Ascending aorta (tissue), 2 donors: ENCODE results near the gene BSG. TPM values are rescaled to one million over a fixed set of nuclear protein-coding genes. Genes with fewer than 3 reads are reported as not detected.

Experiments
- DNase-seq, 2 donors: peaks; one replicate each; pipeline ENCODE4 v3.0.0-alpha.2; 2019; ENCODE audit warnings: low spot score in 2 of 2
- H3K27ac ChIP-seq, 2 donors: fragments of 200-600 bp; sonication (generic); one replicate each; pipeline ENCODE4 v1.5.1; 2016 to 2017; ENCODE audit warnings: mild to moderate bottlenecking in 1 of 2
- H3K27me3 ChIP-seq: fragments of 200-600 bp; sonication (generic); one replicate; pipeline ENCODE4 v1.5.1; 2017
- H3K36me3 ChIP-seq, 2 donors: fragments of 200-600 bp; sonication (generic); one replicate each; pipeline ENCODE4 v1.5.1; 2016
- H3K4me1 ChIP-seq, 2 donors: fragments of 200-600 bp; sonication (generic); one replicate each; pipeline ENCODE4 v1.5.1; 2016 to 2017; ENCODE audit warnings: mild to moderate bottlenecking in 1 of 2
- H3K4me3 ChIP-seq, 2 donors: fragments of 200-600 bp; sonication (generic); one replicate each; pipeline ENCODE4 v1.5.1; 2016 to 2017; ENCODE audit warnings: mild to moderate bottlenecking in 1 of 2
- H3K9me3 ChIP-seq, 2 donors: fragments of 200-600 bp; sonication (generic); one replicate each; pipeline ENCODE4 v1.5.1; 2016
- intact Hi-C: fragments of 100-400 bp; cut with DNase I; formaldehyde crosslinking; loops from one replicate; pipeline ENCODE4 v1.15.1; 2023
- total RNA-seq: library from RNA; depleted of rRNA; stranded (reverse); fragments of >200 nt; gene quantifications from one replicate; pipeline ENCODE4 v1.1.0, GENCODE V29; 2016
- TF ChIP-seq, protein P1 (sequence below), 3 experiments: fragments of 200-600 bp in 2 of 3; fragments of 450-650 bp in 1 of 3; sonication (generic) in 2 of 3; IDR thresholded peaks; one replicate each; pipeline ENCODE4 v1.5.1; 2016 to 2019; ENCODE audit warnings: antibody characterized with exemption in 3 of 3, mild to moderate bottlenecking in 1 of 3, moderate library complexity in 1 of 3

BSG gene
- total RNA-seq, 1 donor from 2014 or later, result 647 TPM

DNA sequence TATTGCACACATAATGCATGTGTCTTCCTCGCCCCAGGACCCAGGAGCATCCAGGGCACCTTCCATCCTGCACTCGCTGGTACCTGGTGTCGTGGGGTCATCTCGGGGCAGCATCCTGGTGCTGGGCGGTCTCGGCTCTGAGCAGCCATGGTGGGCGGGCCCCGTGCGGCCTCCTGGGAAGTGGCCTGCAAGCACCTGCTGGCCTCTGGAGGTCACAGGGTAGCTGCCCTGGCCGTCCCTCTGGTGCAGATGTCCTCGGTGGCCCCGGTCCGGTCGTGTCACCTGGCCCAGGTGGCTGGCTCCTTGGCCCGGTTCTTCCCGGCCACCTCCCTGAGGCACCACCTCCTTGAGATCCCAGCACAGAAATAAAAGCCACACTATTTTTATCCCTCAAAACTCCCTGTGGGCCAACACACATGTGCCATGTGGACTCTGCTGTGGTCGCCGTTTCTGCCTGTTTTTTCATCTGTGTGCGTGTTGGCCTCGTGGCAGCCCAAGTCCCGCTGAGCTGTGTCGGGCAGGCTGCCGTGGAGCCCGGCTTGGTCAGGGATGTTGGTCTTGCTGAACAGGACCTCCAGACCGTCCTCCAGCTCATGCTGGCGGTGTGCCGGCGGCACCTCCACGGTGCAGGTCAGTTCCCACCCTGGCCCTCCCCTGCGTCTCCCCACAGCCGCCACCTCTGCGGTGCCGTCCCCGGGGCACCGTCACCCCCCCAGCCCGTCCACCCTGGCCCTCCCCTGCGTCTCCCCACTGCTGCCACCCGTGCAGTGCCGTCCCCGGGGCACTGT lies 33.6 kb upstream of the BSG start:
- no peak overlapping the region for H3K27ac ChIP-seq
- H3K9me3 ChIP-seq, result no peaks in the 10 kb centered on the region
- DNase-seq, result no peak
- no peak overlapping the region for H3K4me3 ChIP-seq
- H3K27me3 ChIP-seq, result no peaks in the 10 kb centered on the region
- H3K36me3 ChIP-seq, result peaks cover 63 to 68% of the 10 kb centered on the region in 2 donors
- H3K4me1 ChIP-seq, result peaks cover 9 to 14% of the 10 kb centered on the region in 2 donors
- TF ChIP-seq, protein P1, sequence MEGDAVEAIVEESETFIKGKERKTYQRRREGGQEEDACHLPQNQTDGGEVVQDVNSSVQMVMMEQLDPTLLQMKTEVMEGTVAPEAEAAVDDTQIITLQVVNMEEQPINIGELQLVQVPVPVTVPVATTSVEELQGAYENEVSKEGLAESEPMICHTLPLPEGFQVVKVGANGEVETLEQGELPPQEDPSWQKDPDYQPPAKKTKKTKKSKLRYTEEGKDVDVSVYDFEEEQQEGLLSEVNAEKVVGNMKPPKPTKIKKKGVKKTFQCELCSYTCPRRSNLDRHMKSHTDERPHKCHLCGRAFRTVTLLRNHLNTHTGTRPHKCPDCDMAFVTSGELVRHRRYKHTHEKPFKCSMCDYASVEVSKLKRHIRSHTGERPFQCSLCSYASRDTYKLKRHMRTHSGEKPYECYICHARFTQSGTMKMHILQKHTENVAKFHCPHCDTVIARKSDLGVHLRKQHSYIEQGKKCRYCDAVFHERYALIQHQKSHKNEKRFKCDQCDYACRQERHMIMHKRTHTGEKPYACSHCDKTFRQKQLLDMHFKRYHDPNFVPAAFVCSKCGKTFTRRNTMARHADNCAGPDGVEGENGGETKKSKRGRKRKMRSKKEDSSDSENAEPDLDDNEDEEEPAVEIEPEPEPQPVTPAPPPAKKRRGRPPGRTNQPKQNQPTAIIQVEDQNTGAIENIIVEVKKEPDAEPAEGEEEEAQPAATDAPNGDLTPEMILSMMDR (IDR thresholded peaks at IDR 0.05), result no peak
- intact Hi-C loops, result no loop called here

DNA sequence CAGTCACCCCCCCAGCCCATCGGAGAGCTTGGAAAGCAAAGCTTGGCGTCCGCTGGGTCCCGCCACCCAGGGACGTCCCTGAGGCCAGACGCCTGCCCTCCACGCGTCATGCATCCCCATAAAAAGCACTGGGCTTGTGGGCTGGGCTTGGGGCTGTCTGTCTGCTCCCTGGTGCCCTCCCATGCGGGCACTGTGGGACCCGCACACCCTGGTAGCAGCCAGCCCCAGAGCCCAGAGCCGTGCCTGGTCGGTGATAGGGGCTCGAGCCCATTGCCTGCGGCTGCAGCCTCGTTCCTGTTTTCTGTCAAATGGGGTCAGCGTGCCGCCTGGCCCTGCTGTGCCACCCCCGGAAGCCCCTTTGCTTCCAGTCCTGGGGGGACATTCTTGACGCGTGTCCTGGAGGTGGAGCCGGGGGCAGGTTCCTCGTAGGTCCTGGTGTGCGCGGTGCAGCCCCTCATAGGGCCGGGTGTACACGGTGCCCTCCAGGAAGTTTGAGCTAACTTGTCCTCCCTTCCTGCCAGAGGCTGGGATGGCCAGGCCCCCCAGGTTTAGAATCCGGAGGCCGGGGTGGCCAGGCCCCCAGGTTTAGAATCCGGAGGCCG lies 32.9 kb upstream of the BSG start:
- peaks cover 7 to 10% of the 10 kb centered on the region in 2 donors for H3K4me1 ChIP-seq
- no peaks in the 10 kb centered on the region for H3K27me3 ChIP-seq
- TF ChIP-seq, protein P1 (IDR thresholded peaks at IDR 0.05), result no peak
- peaks cover 63 to 68% of the 10 kb centered on the region in 2 donors for H3K36me3 ChIP-seq
- no peaks in the 10 kb centered on the region for H3K9me3 ChIP-seq
- no peak overlapping the region for H3K4me3 ChIP-seq
- H3K27ac ChIP-seq, result no peak overlapping the region
- DNase-seq, result no peak
- intact Hi-C loops, result no loop called here

DNA sequence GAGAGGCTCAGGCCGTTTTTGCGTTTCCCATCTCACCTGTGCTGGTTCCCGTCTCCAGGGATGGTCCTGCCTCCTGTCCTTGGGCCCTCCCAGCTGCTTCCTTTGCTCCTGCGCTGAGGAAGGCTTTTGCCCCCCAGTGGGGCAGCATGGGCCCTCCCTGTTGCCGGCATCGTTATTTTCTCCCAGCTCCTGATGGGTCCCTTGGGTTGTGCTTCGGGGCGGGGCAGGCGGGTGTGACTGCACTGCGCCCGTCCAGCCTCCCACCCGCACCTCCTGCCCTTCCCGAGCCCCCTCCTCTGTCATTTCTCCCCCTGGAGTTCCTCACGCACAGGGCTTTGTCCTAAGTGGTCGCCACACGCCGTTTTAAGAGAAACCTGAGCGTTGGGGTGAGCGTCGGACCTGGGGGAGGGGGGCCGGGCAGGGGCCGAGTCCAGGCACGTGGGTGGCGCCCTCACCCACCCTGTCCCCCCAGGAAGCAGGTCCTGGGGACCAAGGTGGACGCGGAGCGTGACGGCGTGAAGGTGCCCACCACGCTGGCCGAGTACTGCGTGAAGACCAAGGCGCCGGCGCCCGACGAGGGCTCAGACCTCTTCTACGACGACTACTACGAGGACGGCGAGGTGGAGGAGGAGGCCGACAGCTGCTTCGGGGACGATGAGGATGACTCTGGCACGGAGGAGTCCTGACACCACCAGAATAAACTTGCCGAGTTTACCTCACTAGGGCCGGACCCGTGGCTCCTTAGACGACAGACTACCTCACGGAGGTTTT lies 31.3 kb upstream of the BSG start:
- H3K4me1 ChIP-seq, result no peaks in the 10 kb centered on the region
- H3K36me3 ChIP-seq, result peaks cover 52 to 58% of the 10 kb centered on the region in 2 donors
- no peak overlapping the region for H3K27ac ChIP-seq
- intact Hi-C loops, result no loop called here
- no peak overlapping the region for H3K4me3 ChIP-seq
- no peaks in the 10 kb centered on the region for H3K27me3 ChIP-seq
- DNase-seq, result no peak
- TF ChIP-seq, protein P1 (IDR thresholded peaks at IDR 0.05), result no peak
- no peaks in the 10 kb centered on the region for H3K9me3 ChIP-seq

DNA sequence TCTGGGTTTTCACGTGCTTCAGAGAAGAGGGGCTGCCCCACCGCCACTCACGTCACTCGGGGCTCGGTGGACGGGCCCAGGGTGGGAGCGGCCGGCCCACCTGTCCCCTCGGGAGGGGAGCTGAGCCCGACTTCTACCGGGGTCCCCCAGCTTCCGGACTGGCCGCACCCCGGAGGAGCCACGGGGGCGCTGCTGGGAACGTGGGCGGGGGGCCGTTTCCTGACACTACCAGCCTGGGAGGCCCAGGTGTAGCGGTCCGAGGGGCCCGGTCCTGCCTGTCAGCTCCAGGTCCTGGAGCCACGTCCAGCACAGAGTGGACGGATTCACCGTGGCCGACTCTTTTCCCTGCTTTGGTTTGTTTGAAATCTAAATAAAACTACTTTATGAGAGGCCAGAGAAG lies 30.7 kb upstream of the BSG start:
- Histone ChIP-seq H3K9me3 (no peaks in the 10 kb centered on the region), H3K4me1 (no peaks in the 10 kb centered on the region), H3K27ac (no peak overlapping the region), H3K4me3 (no peak overlapping the region), H3K36me3 (peaks cover 45 to 51% of the 10 kb centered on the region in 2 donors), H3K27me3 (no peaks in the 10 kb centered on the region)
- intact Hi-C loops, result no loop called here
- TF ChIP-seq, protein P1 (IDR thresholded peaks at IDR 0.05), result no peak
- no peak for DNase-seq

DNA sequence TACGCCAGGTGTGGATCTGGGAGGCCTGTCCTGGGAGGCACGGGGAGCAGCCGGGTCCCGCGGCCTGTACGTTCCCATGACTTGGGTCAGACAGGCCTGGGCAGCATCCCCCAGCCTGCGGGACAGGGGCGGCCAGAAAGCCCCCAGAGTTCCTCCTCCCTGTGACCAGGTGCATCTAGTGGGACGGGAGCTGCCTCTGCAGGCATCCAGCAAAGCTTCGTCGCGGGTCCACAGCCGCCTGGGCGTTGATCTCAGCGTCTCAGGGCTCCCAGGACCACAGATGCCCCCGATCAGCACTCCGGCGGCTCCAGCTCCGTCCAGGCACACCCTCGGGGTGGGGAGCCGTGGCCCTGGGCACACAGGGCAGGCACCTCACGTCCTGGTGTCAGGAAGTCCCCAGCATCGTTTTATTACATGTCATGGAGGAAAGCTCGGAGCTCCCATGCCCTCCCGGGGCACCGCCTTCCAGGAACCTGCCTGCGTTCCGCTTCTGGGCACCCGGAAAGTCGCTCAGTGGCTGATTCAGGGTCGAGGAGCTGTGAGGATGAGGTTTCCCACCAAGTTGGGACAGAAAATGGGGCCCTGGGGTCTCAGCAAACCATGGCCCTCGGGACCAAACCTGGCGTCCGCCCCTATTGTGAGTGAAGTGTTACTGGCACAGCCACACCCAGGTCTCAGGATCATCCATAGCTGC lies 30.1 kb upstream of the BSG start:
- intact Hi-C loops, result no loop called here
- H3K36me3 ChIP-seq, result peaks cover 40 to 45% of the 10 kb centered on the region in 2 donors

More for the DNA sequence above, 30.1 kb upstream of the BSG start:
- Histone ChIP-seq H3K4me3 (no peak overlapping the region), H3K9me3 (no peaks in the 10 kb centered on the region), H3K27ac (no peak overlapping the region), H3K27me3 (no peaks in the 10 kb centered on the region), H3K4me1 (no peaks in the 10 kb centered on the region)
- DNase-seq, result no peak
- TF ChIP-seq, protein P1 (IDR thresholded peaks at IDR 0.05), result no peak
